Ishikawa (cell line): ENCODE data around the gene ELP4.

Experiments
- CEBPB ChIP-seq: IDR thresholded peaks from 2 replicates; pipeline ENCODE4 v1.6.1; 2012
- CREB1 ChIP-seq: IDR thresholded peaks from 2 replicates; pipeline ENCODE4 v1.6.1; 2012; ENCODE audit warnings: low read depth
- EGR1 ChIP-seq: IDR thresholded peaks from 2 replicates; pipeline ENCODE4 v1.6.1; 2012
- EP300 ChIP-seq: IDR thresholded peaks from 2 replicates; pipeline ENCODE4 v1.6.1; 2012; ENCODE audit warnings: borderline replicate concordance
- FOXM1 ChIP-seq: IDR thresholded peaks from 2 replicates; pipeline ENCODE4 v1.6.1; 2012; ENCODE audit warnings: low read depth, borderline replicate concordance
- MAX ChIP-seq: IDR thresholded peaks from 2 replicates; pipeline ENCODE4 v1.6.1; 2012
- NFIC ChIP-seq: IDR thresholded peaks from 2 replicates; pipeline ENCODE4 v1.6.1; 2012
- RAD21 ChIP-seq: IDR thresholded peaks from 2 replicates; pipeline ENCODE4 v1.6.1; 2012; ENCODE audit warnings: low read depth
- TAF1 ChIP-seq: IDR thresholded peaks from 2 replicates; pipeline ENCODE4 v1.6.1; 2012; ENCODE audit warnings: low read depth, mild to moderate bottlenecking
- TCF12 ChIP-seq: IDR thresholded peaks from 2 replicates; pipeline ENCODE4 v1.6.1; 2012; ENCODE audit warnings: low read depth
- TEAD4 ChIP-seq: IDR thresholded peaks from 2 replicates; pipeline ENCODE4 v1.6.1; 2012
- USF1 ChIP-seq: IDR thresholded peaks from 2 replicates; pipeline ENCODE4 v1.6.1; 2012
- YY1 ChIP-seq: IDR thresholded peaks from 2 replicates; pipeline ENCODE4 v1.6.1; 2012; ENCODE audit warnings: low read depth
- ZBTB7A ChIP-seq: IDR thresholded peaks from 2 replicates; pipeline ENCODE4 v1.6.1; 2012; ENCODE audit warnings: low read depth
- TF ChIP-seq, protein P1 (sequence below): IDR thresholded peaks from 2 replicates; pipeline ENCODE4 v1.6.1; 2012; ENCODE audit warnings: low read depth, mild to moderate bottlenecking

Gene ELP4

GRCh38 chr11:31690041-31690440 is 180.5 kb downstream of the ELP4 start:
- no peak for TF ChIP-seq TAF1
- no peak for TF ChIP-seq FOXM1
- no peak for TF ChIP-seq RAD21
- TF ChIP-seq EP300 = no peak
- no peak for TF ChIP-seq CREB1
- no peak for TF ChIP-seq EGR1
- no peak for TF ChIP-seq USF1
- TF ChIP-seq TCF12 = no peak
- no peak for TF ChIP-seq MAX
- TF ChIP-seq YY1 = no peak
- no peak for TF ChIP-seq NFIC
- TF ChIP-seq TEAD4 = no peak

GRCh38 chr11:31690516-31690915 is 180.9 kb downstream of the ELP4 start:
- TF ChIP-seq TAF1 (no peak), CEBPB (no peak), RAD21 (no peak), YY1 (no peak), TCF12 (no peak), TEAD4 (no peak), MAX (no peak), EGR1 (no peak), ZBTB7A (no peak), CREB1 (no peak)
- TF ChIP-seq, protein P1, sequence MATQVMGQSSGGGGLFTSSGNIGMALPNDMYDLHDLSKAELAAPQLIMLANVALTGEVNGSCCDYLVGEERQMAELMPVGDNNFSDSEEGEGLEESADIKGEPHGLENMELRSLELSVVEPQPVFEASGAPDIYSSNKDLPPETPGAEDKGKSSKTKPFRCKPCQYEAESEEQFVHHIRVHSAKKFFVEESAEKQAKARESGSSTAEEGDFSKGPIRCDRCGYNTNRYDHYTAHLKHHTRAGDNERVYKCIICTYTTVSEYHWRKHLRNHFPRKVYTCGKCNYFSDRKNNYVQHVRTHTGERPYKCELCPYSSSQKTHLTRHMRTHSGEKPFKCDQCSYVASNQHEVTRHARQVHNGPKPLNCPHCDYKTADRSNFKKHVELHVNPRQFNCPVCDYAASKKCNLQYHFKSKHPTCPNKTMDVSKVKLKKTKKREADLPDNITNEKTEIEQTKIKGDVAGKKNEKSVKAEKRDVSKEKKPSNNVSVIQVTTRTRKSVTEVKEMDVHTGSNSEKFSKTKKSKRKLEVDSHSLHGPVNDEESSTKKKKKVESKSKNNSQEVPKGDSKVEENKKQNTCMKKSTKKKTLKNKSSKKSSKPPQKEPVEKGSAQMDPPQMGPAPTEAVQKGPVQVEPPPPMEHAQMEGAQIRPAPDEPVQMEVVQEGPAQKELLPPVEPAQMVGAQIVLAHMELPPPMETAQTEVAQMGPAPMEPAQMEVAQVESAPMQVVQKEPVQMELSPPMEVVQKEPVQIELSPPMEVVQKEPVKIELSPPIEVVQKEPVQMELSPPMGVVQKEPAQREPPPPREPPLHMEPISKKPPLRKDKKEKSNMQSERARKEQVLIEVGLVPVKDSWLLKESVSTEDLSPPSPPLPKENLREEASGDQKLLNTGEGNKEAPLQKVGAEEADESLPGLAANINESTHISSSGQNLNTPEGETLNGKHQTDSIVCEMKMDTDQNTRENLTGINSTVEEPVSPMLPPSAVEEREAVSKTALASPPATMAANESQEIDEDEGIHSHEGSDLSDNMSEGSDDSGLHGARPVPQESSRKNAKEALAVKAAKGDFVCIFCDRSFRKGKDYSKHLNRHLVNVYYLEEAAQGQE = no peak

- TF ChIP-seq YY1 (no peak), TCF12 (no peak), CREB1 (no peak), EP300 (no peak), ZBTB7A (no peak), MAX (no peak), FOXM1 (no peak), TEAD4 (no peak), CEBPB (no peak), TAF1 (no peak)
- TF ChIP-seq, protein P1 = no peak
Measured at GRCh38 chr11:31692466-31692865, 182.9 kb downstream of the ELP4 start.

DNA sequence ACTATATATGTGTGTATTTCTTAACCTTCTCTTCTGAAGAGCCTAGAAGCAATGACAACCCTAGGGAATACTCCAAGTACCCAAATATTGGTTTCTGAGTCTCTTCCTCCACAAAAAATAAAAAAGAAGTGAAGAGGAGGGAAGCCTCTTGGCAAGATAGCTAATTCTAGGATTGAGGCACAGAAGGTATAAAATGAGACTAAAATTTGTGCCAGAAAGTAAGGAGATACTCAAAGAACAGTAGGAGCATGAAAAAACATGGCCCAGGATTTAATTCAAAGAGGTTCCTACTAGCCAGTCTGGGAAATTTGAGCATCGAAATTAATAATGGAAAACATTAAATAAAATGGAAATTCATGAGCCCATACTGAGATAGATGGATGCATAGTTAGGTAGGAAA is 189.5 kb downstream of the ELP4 start:
- TF ChIP-seq MAX = no peak
- no peak for TF ChIP-seq EGR1
- no peak for TF ChIP-seq TEAD4
- TF ChIP-seq YY1 = no peak
- TF ChIP-seq TAF1 = no peak

DNA sequence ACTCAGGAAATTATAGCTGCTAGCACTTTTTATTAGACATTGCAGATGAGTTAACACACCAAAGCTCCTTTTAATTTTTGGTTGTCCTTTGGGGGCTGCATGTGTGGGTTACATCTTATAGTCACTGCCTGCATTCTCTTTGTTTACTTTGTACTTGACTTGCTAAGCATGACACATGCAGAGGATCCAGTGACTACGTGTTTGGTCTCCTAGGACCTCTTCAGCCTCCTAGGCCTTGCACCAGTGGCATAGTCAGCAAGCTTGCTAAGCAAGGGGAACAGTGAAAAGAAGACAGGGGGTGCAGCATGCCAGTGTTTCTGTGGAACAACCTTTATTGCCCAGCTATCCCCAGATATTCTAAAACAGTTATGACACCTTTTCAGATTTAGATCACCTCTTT is 193.4 kb downstream of the ELP4 start:
- TF ChIP-seq MAX (no peak), CEBPB (no peak), EP300 (no peak)

DNA sequence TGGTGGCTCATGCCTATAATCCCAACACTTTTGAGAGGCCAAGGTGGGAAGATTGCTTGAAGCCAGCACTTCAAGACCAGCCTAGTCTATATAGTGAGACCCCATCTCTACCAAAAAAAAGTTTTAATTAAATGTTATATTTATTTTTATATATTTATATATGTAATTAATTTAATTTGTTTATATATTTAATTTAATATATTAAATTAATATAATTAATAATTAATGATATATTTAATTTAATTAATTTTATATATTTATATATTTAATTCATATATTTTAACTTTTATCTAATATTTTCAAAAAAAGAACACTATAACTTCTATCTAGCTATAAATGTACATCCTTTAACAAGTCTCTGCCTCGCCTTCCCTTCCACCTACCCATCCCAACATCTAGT is 196.8 kb downstream of the ELP4 start:
- TF ChIP-seq YY1 (no peak), ZBTB7A (no peak), TCF12 (no peak), FOXM1 (no peak), CREB1 (no peak), TEAD4 (no peak), MAX (no peak), TAF1 (no peak), CEBPB (no peak), NFIC (no peak), EGR1 (no peak), EP300 (no peak), RAD21 (no peak), USF1 (no peak)
- TF ChIP-seq, protein P1 = no peak
